Transverse colon (tissue), 4 donors: ENCODE data around the gene HOPX. TPM values are rescaled to one million over a fixed set of nuclear protein-coding genes. Genes with fewer than 3 reads are reported as not detected.
"Not testable (repeated sequence)": the region's sequence is repeated elsewhere in the genome, so short reads cannot be mapped to it uniquely, and the experiment has no call there.

Experiments
- DNase-seq: peaks from one replicate; pipeline ENCODE4 v3.0.0-alpha.2; 2019
- H3K27ac ChIP-seq, 4 donors: fragments of 200-600 bp; sonication (generic); 2 replicates each; pipeline ENCODE4 v1.5.1; 2016 to 2018; ENCODE audit warnings: inconsistent platforms in 4 of 4
- H3K27me3 ChIP-seq: fragments of 200-600 bp; sonication (generic); 2 replicates; pipeline ENCODE4 v1.5.1; 2017; ENCODE audit warnings: inconsistent platforms
- H3K36me3 ChIP-seq, 4 donors: fragments of 200-600 bp; sonication (generic); 2 replicates each; pipeline ENCODE4 v1.5.1; 2017 to 2019; ENCODE audit warnings: inconsistent platforms in 4 of 4
- H3K4me1 ChIP-seq, 4 donors: fragments of 200-600 bp; sonication (generic); 2 replicates each; pipeline ENCODE4 v1.5.1; 2017 to 2020; ENCODE audit warnings: inconsistent platforms in 4 of 4
- H3K4me3 ChIP-seq, 4 donors: fragments of 200-600 bp; sonication (generic); 1 replicate in 1 of 4; 2 replicates in 3 of 4; pipeline versions ENCODE4 v1.5.1 to v1.6.1; 2017 to 2019; ENCODE audit warnings: inconsistent platforms in 4 of 4
- H3K9me3 ChIP-seq, 2 donors: fragments of 200-600 bp; sonication (generic); 2 replicates each; pipeline ENCODE4 v1.5.1; 2017 to 2019; ENCODE audit warnings: inconsistent platforms in 2 of 2
- CTCF ChIP-seq, 5 experiments: fragments of 200-600 bp in 3 of 5; fragments of 450-650 bp in 2 of 5; sonication (generic) in 3 of 5; IDR thresholded peaks; 1 replicate in 2 of 5; 2 replicates in 3 of 5; pipeline ENCODE4 v1.5.1; 2016 to 2017; ENCODE audit warnings: antibody characterized with exemption in 5 of 5, inconsistent platforms in 3 of 5, mild to moderate bottlenecking in 2 of 5, moderate library complexity in 1 of 5
- EP300 ChIP-seq: sonication (generic); formaldehyde crosslinking; IDR thresholded peaks from one replicate; pipeline ENCODE4 v1.6.1; 2017; ENCODE audit warnings: antibody characterized with exemption, low read depth
- POLR2A ChIP-seq: fragments of 450-650 bp; IDR thresholded peaks from one replicate; pipeline ENCODE4 v1.6.1; 2016; ENCODE audit warnings: antibody characterized with exemption, mild to moderate bottlenecking, moderate library complexity
- POLR2AphosphoS5 ChIP-seq, 3 donors: sonication (generic); formaldehyde crosslinking; IDR thresholded peaks; one replicate each; pipeline ENCODE4 v1.6.1; 2016; ENCODE audit warnings: antibody characterized with exemption in 3 of 3
- WGBS, 2 donors: methylation state at CpG; one replicate each; pipeline ENCODE4 v1.1.5; 2018; ENCODE audit warnings: low coverage in 1 of 2; 5-methylcytosine and 5-hydroxymethylcytosine counted together
- in situ Hi-C, 4 donors: fragments of 200-750 bp; cut with MboI; loops; one replicate each; pipeline versions ENCODE4 v1.15.0 to v1.15.1; 2017; ENCODE audit warnings: low sequenced_read_pairs in 3 of 4, low pct_ligation_motif_present in 1 of 4, low pct_unique_long_range_greater_than_20kb in 1 of 4
- intact Hi-C: fragments of 100-400 bp; cut with DNase I; formaldehyde crosslinking; loops from one replicate; pipeline ENCODE4 v1.15.1; 2023; ENCODE audit warnings: low total_unique reads
- total RNA-seq, 4 donors: library from RNA; depleted of rRNA; stranded (reverse); fragments of >200 nt; gene quantifications; one replicate each; pipeline ENCODE4 v1.1.0, GENCODE V29; 2016

HOPX gene
- total RNA-seq, 4 donors from 2014 or later, result 2.6 to 27.5 (median 7.7) TPM

DNA sequence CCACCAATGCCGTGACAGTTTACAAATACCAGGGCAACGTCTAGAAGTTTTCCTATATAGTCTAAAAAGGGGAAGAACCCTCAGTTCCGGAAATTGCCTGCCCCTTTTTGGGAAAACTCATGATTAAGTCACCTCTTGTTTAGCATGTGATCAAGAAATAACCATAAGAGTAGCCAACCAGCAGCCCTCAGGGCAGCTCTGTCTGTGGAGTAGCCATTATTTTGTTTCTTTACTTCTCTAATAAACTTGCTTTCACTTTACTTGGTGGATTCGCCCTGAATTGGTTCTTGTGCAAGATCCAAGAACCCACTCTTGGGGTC lies 20.0 kb upstream of the HOPX start:
- Histone ChIP-seq H3K27ac (no peak overlapping the region), H3K27me3 (no peaks in the 10 kb centered on the region), H3K36me3 (no peaks in the 10 kb centered on the region), H3K9me3 (no peaks in the 10 kb centered on the region), H3K4me1 (no peaks in the 10 kb centered on the region), H3K4me3 (no peak overlapping the region)
- TF ChIP-seq CTCF (IDR thresholded peaks at IDR 0.05) (no peak), POLR2AphosphoS5 (IDR thresholded peaks at IDR 0.05) (no peak)
- DNase-seq, result no peak
- 81 to 83% methylated on average over 3 to 4 of the region's 4 CpGs for WGBS, 2 donors
- in situ Hi-C loops (no loop called here), intact Hi-C loops (no loop called here)

- Histone ChIP-seq H3K27me3 (no peaks in the 10 kb centered on the region), H3K27ac (no peak overlapping the region), H3K4me3 (no peak overlapping the region), H3K4me1 (no peaks in the 10 kb centered on the region), H3K9me3 (no peaks in the 10 kb centered on the region), H3K36me3 (no peaks in the 10 kb centered on the region)
- TF ChIP-seq CTCF (IDR thresholded peaks at IDR 0.05), result no peak
- no peak for TF ChIP-seq EP300
- no peak for TF ChIP-seq POLR2AphosphoS5 (IDR thresholded peaks at IDR 0.05)
- TF ChIP-seq POLR2A, result no peak
- in situ Hi-C loops (no loop called here), intact Hi-C loops (no loop called here)
- DNase-seq, result no peak
- 67 to 81% methylated on average over 1 to 2 of the region's 2 CpGs for WGBS, 2 donors
Observed at GRCh38 chr4:56699537-56700105, 18.5 kb upstream of the HOPX start.

DNA sequence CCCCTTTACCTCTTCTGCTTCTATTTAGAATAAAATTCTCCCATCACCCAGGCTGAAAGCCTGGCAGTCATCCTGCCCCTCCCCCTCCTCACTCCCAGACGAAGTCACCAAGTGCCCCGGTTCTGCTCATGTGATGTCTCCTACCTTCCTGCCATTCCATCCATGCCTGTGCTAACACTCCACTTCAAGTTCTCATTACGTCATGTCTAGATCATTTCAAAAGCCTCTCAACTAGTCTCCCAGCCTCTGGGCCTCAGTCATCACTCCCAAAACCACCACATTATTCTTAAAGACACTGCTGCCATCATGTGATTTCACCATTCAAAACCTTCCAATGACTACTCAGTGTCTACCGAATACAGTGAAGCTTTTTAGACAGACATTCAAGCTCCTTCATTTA lies 17.2 kb upstream of the HOPX start:
- intact Hi-C loops (no loop called here), in situ Hi-C loops (no loop called here)
- no peaks in the 10 kb centered on the region for H3K36me3 ChIP-seq
- no peaks in the 10 kb centered on the region for H3K9me3 ChIP-seq
- 81 to 86% methylated on average over 3 to 4 of the region's 4 CpGs for WGBS, 2 donors
- H3K4me3 ChIP-seq, result no peak overlapping the region
- TF ChIP-seq EP300, result no peak
- no peak for TF ChIP-seq POLR2AphosphoS5 (IDR thresholded peaks at IDR 0.05)
- no peak for TF ChIP-seq CTCF (IDR thresholded peaks at IDR 0.05)
- no peak for TF ChIP-seq POLR2A
- no peak overlapping the region for H3K27ac ChIP-seq
- no peaks in the 10 kb centered on the region for H3K27me3 ChIP-seq
- DNase-seq, result no peak
- H3K4me1 ChIP-seq, result no peaks in the 10 kb centered on the region

DNA sequence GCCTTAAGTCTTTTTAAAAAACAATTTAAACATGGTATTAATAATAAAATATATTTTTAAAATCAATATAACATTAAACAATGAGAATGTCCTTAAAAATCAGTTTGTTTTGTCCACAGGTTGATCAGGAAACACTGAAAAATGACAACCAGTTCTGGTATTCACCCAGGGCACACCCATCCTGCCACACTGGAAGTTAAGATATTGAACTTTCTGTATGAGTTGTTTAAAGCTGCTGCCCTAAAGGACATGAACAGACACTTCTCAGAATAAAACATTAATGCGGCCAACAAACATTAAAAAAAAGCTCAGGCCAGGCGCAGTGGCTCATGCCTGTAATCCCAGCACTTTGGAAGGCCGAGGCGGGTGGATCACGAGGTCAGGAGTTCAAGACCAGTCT lies 15.0 kb upstream of the HOPX start:
- Histone ChIP-seq H3K4me3 (no peak overlapping the region), H3K27me3 (no peaks in the 10 kb centered on the region), H3K36me3 (no peaks in the 10 kb centered on the region), H3K4me1 (no peaks in the 10 kb centered on the region), H3K9me3 (no peaks in the 10 kb centered on the region), H3K27ac (no peak overlapping the region)
- in situ Hi-C loops (no loop called here), intact Hi-C loops (no loop called here)
- DNase-seq, result no peak
- 79% methylated on average over 5 of the region's 5 CpGs; no CpG with 5 or more reads in 1 of the 2 donors for WGBS, 2 donors
- TF ChIP-seq CTCF (IDR thresholded peaks at IDR 0.05), result no peak
- no peak for TF ChIP-seq POLR2A
- no peak for TF ChIP-seq POLR2AphosphoS5 (IDR thresholded peaks at IDR 0.05)
- no peak for TF ChIP-seq EP300

- H3K36me3 ChIP-seq, H3K4me3 ChIP-seq, in situ Hi-C loops, H3K9me3 ChIP-seq, intact Hi-C loops, DNase-seq, H3K27me3 ChIP-seq, H3K27ac ChIP-seq, H3K4me1 ChIP-seq: not testable (repeated sequence)
- WGBS, 2 donors, result 89% methylated on average over 17 of the region's 35 CpGs; no CpG with 5 or more reads in 1 of the 2 donors
Observed at GRCh38 chr4:56693476-56693875, 12.4 kb upstream of the HOPX start.
